ENCODE measurements around the gene PIP4P1.

DNA sequence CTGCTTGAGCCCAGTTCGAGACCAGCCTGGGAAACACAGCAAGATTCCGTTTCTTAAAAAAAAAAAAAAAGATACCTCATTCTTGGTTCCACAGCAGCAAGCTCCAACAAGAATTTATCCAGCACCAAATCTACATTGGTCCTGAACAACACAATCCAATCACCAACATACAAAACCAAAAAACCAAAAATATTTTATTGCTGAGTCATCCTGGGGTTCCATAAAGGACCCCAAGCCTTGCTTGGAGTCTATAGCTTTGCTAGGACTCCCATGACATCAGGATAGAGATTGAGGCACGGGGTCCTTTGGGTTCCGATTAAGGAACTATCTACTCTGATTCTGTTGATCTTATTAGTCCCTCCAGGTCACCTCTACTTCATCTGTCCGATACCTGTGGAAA, 14.3 kb downstream of the PIP4P1 start:
- TF ChIP-seq ZFP30 (CRISPR knock-in tag; IDR thresholded peaks at IDR 0.05) (no peak), ZNF565 (CRISPR knock-in tag; conservative IDR thresholded peaks at IDR 0.05; ENCODE audit: low read depth) (no peak)
- TF ChIP-seq, protein P1, sequence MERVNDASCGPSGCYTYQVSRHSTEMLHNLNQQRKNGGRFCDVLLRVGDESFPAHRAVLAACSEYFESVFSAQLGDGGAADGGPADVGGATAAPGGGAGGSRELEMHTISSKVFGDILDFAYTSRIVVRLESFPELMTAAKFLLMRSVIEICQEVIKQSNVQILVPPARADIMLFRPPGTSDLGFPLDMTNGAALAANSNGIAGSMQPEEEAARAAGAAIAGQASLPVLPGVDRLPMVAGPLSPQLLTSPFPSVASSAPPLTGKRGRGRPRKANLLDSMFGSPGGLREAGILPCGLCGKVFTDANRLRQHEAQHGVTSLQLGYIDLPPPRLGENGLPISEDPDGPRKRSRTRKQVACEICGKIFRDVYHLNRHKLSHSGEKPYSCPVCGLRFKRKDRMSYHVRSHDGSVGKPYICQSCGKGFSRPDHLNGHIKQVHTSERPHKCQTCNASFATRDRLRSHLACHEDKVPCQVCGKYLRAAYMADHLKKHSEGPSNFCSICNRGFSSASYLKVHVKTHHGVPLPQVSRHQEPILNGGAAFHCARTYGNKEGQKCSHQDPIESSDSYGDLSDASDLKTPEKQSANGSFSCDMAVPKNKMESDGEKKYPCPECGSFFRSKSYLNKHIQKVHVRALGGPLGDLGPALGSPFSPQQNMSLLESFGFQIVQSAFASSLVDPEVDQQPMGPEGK (CRISPR knock-in tag; IDR thresholded peaks at IDR 0.05; ENCODE audit: borderline replicate concordance): no peak

All from SK-N-SH treated with all-trans-retinoic acid at 6 μM for 48 hours (cell line).